Right lobe of liver (tissue), 6 donors: ENCODE results near the gene DIAPH1. TPM values are rescaled to one million over a fixed set of nuclear protein-coding genes. Genes with fewer than 3 reads are reported as not detected.

ENCODE experiments used
- ATAC-seq, 4 donors: fragments of 200-7000 bp; cut with Tn5 transposase; one replicate each; pipeline ENCODE4 v1.9.1; 2020; ENCODE audit warnings: mild to moderate bottlenecking in 4 of 4, moderate library complexity in 4 of 4
- DNase-seq, 3 donors: peaks; one replicate each; pipeline ENCODE4 v3.0.0-alpha.2; 2020
- H3K27ac ChIP-seq, 3 donors: fragments of 200-600 bp; one replicate each; pipeline ENCODE4 v1.8.0; 2022
- H3K27me3 ChIP-seq, 2 donors: fragments of 200-600 bp; one replicate each; pipeline ENCODE4 v1.8.0; 2022
- H3K36me3 ChIP-seq, 4 donors: fragments of 200-600 bp; sonication (generic) in 1 of 4; one replicate each; pipeline versions ENCODE4 v1.5.1 to v1.8.0; 2017 to 2022; ENCODE audit warnings: control low read depth in 1 of 4
- H3K4me1 ChIP-seq, 4 donors: fragments of 200-600 bp; sonication (generic) in 1 of 4; one replicate each; pipeline versions ENCODE4 v1.5.1 to v1.8.0; 2017 to 2022; ENCODE audit warnings: control low read depth in 1 of 4
- H3K4me3 ChIP-seq, 3 donors: fragments of 200-600 bp; one replicate each; pipeline ENCODE4 v1.8.0; 2022
- H3K9me3 ChIP-seq, 4 donors: fragments of 200-600 bp; sonication (generic) in 1 of 4; one replicate each; pipeline versions ENCODE4 v1.5.1 to v1.8.0; 2017 to 2022; ENCODE audit warnings: control low read depth in 1 of 4
- CTCF ChIP-seq, 4 donors: fragments of 200-600 bp in 3 of 4; fragments of 450-650 bp in 1 of 4; IDR thresholded peaks; one replicate each; pipeline versions ENCODE4 v1.5.1 to v1.8.0; 2016 to 2022; ENCODE audit warnings: antibody characterized with exemption in 4 of 4, mild to moderate bottlenecking in 2 of 4
- POLR2A ChIP-seq: fragments of 450-650 bp; IDR thresholded peaks from one replicate; pipeline ENCODE4 v1.6.1; 2017; ENCODE audit warnings: antibody characterized with exemption, mild to moderate bottlenecking
- WGBS: methylation state at CpG from one replicate; pipeline ENCODE4 v1.1.6; 2018; ENCODE audit warnings: low coverage, low lambda C conversion rate; ENCODE audit not compliant: insufficient coverage; ENCODE audit errors: missing lambda C conversion rate; 5-methylcytosine and 5-hydroxymethylcytosine counted together
- intact Hi-C, 2 donors: fragments of 100-400 bp; cut with DNase I; formaldehyde crosslinking; loops; one replicate each; pipeline versions ENCODE4 v1.11.2 to v1.14.1; 2022
- total RNA-seq, 6 experiments: library from RNA; depleted of rRNA in 2 of 6; stranded (reverse); fragments of >200 nt in 2 of 6; fragmentation: NEBNext Ultra II Directional in 3 of 6; extraction: Animal tissue kit (Norgen Biotek cat#: 25700) in 3 of 6; gene quantifications; one replicate each; pipeline versions ENCODE4 v1.1.0 to v1.2.4, GENCODE V29; 2016 to 2023
- donor health status: DM: no; HTN: yes; CAD: no.
- donor health status: DM: no; HTN: no; CAD: no.
- donor health status: DM: no; HTN: no; CAD: no.
- donor health status: DM: no; HTN: yes; CAD: no.
- donor health status: DM: no; HTN: yes; CAD: no.

The DIAPH1 gene
- total RNA-seq, 6 experiments from 2014 or later: 93.7 to 114 (median 107) TPM

DNA sequence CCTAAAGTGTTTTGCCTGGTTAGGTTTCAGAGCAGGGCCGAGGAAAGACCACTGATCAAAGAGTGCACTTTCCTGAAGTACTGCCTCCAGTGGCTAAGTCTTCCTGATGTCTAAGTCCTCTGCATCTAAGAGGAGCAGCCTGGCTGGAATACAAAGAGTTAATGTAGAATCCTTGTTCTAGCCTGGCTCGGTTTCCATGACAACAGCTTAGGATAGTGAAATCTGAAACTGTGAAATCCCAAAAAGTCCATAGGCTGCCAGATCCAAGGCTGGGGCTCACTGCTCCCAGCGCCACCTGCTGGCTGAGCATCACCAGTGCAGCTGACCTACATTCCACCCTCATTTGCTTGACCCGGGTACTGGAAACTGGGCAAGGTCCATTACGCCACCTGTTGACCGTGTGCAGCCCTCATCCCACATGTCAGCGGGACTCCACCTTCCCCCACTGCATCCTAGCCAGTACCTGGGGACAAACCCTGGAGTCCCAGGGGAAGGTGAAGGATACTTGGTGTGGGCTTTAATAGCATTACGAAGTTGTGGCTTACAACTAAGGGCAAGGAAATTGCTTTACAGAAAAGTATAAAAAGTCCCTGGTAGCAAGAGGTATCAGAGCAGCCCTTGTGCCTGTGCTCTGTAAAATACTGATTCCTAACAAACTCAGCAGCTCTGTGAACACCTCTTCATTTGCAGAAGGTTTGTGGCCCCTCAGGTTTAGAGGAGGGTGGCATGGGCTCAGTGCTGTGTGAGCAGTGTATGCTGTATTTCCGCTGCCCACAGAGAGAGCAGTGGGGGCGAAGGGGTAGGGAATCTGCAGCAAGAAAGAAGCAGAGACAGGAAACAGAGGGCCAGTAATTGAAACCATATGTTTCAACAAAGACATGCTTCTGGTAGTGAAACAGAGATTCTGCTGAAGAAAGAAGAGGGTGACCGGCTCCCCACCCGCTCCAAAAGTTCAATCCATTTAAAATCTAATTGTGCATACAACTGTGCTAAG is 93.9 kb downstream of the DIAPH1 start:
- Histone ChIP-seq H3K36me3 (peaks cover 0 to 51% (median 13%) of the 10 kb centered on the region in 4 donors), H3K27ac (peak overlapping the region; percentile 55 to 83 (median 79)), H3K9me3 (no peaks in the 10 kb centered on the region), H3K4me3 (no peak overlapping the region), H3K27me3 (no peaks in the 10 kb centered on the region), H3K4me1 (peaks cover 0 to 47% (median 16%) of the 10 kb centered on the region in 4 donors)
- 19% methylated on average over 12 of the region's 12 CpGs for WGBS
- intact Hi-C loops: loop anchor here in 1 of 2 donors (10.0 kb wide), 1 partner anchor 50 kb away; the partner anchor contains the start of gene PCDHGC3
- no peak for TF ChIP-seq POLR2A
- peak; percentile 99 to 100 (median 100) for TF ChIP-seq CTCF (IDR thresholded peaks at IDR 0.05)
- DNase-seq (peak; percentile 86 to 93 (median 91)), ATAC-seq (peak; percentile 89 to 97 (median 94))

DNA sequence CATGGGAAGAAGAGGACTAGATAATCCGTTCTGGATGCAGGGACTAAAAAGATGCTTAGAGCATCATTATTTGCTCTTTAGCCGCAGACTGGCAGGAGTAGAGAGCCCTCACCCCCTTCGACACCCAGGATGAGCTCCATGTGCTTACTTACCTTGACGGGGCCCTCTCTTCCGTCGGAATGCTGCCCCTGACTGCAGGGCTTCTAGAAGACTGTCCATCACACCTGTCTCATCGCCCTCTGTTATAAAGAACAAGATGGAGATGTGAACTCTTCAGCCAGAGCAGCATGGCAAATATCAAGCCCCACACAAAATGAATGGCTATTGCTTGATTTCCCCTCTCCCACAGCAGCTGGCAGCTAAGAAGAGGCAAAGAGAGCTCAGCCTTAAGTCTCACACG is 94.8 kb downstream of the DIAPH1 start:
- DNase-seq: peak in 1 of 3 donors; percentile 31
- no peak overlapping the region for H3K4me3 ChIP-seq
- intact Hi-C loops: loop anchor here in 1 of 2 donors (10.0 kb wide), 1 partner anchor 49 kb away; the partner anchor contains the start of gene PCDHGC3
- WGBS: 81% methylated on average over 4 of the region's 8 CpGs
- H3K36me3 ChIP-seq: peaks cover 0 to 60% (median 15%) of the 10 kb centered on the region in 4 donors
- no peak for ATAC-seq
- H3K27ac ChIP-seq: no peak overlapping the region
- no peak for TF ChIP-seq POLR2A
- no peak for TF ChIP-seq CTCF (IDR thresholded peaks at IDR 0.05)
- H3K27me3 ChIP-seq: no peaks in the 10 kb centered on the region
- peaks cover 0 to 38% (median 14%) of the 10 kb centered on the region in 4 donors for H3K4me1 ChIP-seq
- no peaks in the 10 kb centered on the region for H3K9me3 ChIP-seq

- no peak for TF ChIP-seq CTCF (IDR thresholded peaks at IDR 0.05)
- no peak for TF ChIP-seq POLR2A
- 28% methylated on average over 2 of the region's 2 CpGs for WGBS
- Histone ChIP-seq H3K27me3 (no peaks in the 10 kb centered on the region), H3K27ac (no peak overlapping the region), H3K9me3 (no peaks in the 10 kb centered on the region), H3K4me1 (peaks cover 0 to 28% (median 10%) of the 10 kb centered on the region in 4 donors), H3K4me3 (no peak overlapping the region), H3K36me3 (peaks cover 0 to 64% (median 16%) of the 10 kb centered on the region in 4 donors)
- DNase-seq: no peak
- ATAC-seq: no peak
- intact Hi-C loops: loop anchor here in 1 of 2 donors (10.0 kb wide), 1 partner anchor 48 kb away; the partner anchor contains the start of gene PCDHGC3
Observed at GRCh38 chr5:141522301-141522700, 96.5 kb downstream of the DIAPH1 start.

- 62% methylated on average over 2 of the region's 2 CpGs for WGBS
- TF ChIP-seq POLR2A (no peak), CTCF (IDR thresholded peaks at IDR 0.05) (no peak)
- no peak overlapping the region for H3K4me3 ChIP-seq
- no peaks in the 10 kb centered on the region for H3K27me3 ChIP-seq
- peaks cover 0 to 27% (median 9%) of the 10 kb centered on the region in 4 donors for H3K4me1 ChIP-seq
- ATAC-seq (peak in 1 of 4 donors; percentile 47), DNase-seq (no peak)
- H3K27ac ChIP-seq: peak overlapping the region in 2 of 3 donors; percentile 10 to 49
- intact Hi-C loops: loop anchor here in 1 of 2 donors (10.0 kb wide), 1 partner anchor 47 kb away; the partner anchor contains the start of gene PCDHGC3
- peaks cover 0 to 64% (median 18%) of the 10 kb centered on the region in 4 donors for H3K36me3 ChIP-seq
- no peaks in the 10 kb centered on the region for H3K9me3 ChIP-seq
Observed at GRCh38 chr5:141521244-141521781, 97.5 kb downstream of the DIAPH1 start.
